OCI-M2 (cell line): ENCODE results near the gene AKNAD1.

ENCODE experiments used
- DNase-seq: peaks from one replicate; lab custom pipeline; 2025; ENCODE audit not compliant: unreplicated experiment; lab: John Stamatoyannopoulos, UW

Gene AKNAD1

DNA sequence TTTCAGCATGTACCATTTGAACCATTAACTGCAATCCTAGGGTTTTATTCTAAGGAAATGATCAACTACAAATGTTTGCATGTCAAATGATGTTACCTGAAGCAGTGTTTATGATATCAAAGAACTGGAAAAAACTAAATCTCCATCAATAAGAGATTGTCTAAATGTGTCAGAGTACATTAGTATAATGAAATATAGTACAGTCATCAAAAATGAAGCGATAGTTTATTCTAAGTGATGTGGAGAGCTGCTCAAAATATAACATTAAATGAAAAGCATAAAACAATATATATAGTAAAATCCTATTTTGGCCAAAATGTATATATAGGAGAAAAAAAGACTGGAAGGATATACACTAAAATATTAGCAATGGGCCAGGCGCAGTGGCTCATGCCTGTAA lies 24.0 kb downstream of the AKNAD1 start:
- DNase-seq: no peak

DNA sequence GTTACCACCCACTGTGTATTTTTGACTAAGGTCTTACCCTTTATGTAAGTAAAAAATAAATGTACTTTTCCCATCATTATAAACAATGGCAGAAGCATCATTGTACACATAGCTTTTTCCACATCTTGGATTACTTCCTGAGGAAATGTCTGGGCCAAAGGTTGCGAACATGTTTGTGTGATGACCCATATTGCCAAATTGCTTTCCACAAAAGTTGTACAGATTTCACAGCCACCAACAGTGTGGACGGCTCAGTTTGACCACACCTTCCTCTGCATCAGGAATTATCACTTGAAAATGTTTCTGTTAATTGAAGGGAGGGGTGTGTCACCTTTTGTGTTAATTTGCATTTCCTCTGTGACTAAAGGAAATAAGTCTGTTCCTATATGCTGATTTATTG lies 25.7 kb downstream of the AKNAD1 start:
- no peak for DNase-seq

GRCh38 chr1:108830119-108831008 lies 26.5 kb downstream of the AKNAD1 start:
- no peak for DNase-seq

- no peak for DNase-seq
Measured at GRCh38 chr1:108829498-108829916, 27.4 kb downstream of the AKNAD1 start.

- DNase-seq: no peak
Measured at GRCh38 chr1:108828074-108828961, 28.6 kb downstream of the AKNAD1 start.

GRCh38 chr1:108826081-108826635 lies 30.7 kb downstream of the AKNAD1 start:
- DNase-seq: no peak

- DNase-seq: no peak
Measured at GRCh38 chr1:108824051-108824450, 32.8 kb downstream of the AKNAD1 start.

- DNase-seq: no peak
Measured at GRCh38 chr1:108823632-108824031, 33.3 kb downstream of the AKNAD1 start.

- no peak for DNase-seq
Measured at GRCh38 chr1:108819878-108820277, 37.0 kb downstream of the AKNAD1 start.

DNA sequence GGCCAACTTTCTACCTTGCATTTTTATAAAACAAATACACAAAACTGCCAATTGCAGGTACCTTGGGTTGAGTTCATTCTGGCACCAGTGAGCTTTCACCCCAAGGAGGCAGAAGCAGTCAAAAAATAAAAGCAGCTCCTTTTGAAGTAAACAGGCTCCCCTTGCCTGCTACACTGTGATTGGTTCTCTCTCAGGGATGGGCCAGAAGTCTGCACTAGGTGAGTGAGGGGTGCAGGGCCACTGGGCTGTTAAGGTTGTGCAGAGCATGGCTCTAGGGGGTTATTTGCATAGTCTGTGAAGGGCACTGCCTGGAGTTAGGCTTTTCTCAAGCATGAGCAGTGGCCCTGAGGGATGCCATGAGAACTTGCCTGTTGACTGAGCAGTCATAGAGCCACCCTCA lies 39.1 kb downstream of the AKNAD1 start:
- DNase-seq: no peak

GRCh38 chr1:108817016-108817415 lies 39.9 kb downstream of the AKNAD1 start:
- DNase-seq: no peak

- DNase-seq: no peak
Measured at GRCh38 chr1:108816049-108816893, 40.6 kb downstream of the AKNAD1 start.

GRCh38 chr1:108815566-108815965 lies 41.3 kb downstream of the AKNAD1 start:
- no peak for DNase-seq

GRCh38 chr1:108814343-108815125 lies 42.4 kb downstream of the AKNAD1 start:
- no peak for DNase-seq

GRCh38 chr1:108813326-108813725 lies 43.6 kb downstream of the AKNAD1 start:
- no peak for DNase-seq

DNA sequence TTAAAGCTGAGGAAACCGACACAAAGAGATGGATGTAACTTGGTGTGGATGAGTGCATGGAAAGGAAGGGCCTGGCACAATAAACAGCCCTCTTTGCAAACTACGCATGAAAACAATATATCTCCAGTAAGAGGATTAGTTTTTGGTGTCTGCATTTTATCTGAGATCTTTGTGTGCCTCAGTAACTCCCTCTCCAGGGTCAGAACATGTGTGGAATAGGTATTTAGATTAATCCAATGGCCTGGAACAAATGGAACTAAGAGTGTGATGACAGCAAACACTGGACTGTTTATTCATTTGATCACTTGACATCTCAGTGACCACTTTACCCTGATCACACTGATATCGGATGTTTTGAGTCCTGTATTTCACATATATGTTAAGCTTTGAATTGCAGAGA lies 45.3 kb downstream of the AKNAD1 start:
- no peak for DNase-seq

DNA sequence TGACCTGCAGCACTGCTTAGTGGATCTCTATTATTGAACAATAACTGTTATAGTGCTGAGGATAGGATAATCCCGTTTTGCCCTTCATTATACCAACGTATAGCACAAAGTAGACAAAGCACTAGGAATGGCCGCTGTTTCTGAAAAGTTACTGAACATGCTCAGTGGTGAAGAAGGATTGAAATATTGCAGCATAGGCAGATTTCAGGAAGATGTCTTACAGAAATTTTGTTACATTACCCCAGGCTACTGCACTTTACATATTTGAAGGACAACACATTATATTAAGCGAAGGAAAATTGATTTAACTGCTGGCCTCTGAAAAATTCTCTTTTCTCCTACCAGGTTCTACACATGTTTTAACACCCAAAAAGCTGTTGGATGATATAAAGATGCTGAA lies 48.5 kb downstream of the AKNAD1 start:
- no peak for DNase-seq

DNA sequence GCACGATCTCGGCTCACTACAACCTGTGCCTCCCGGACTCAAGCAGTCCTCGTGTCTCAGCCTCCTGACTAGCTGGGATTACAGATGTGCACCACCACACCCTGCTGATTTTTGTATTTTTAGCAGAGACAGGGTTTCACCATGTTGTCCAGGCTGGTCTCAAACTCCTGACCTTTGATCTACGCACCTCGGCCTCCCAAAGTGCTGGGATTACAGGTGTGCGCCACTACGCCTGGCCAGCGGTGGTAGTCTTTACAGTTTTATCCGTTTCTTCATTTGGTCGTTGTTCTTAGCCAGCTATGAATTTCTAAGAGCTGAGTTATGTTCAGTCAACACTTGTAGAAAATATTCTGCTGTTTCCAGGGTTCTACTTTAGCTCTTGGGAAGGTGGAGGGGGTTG lies 53.3 kb downstream of the AKNAD1 start:
- no peak for DNase-seq

- DNase-seq: no peak
Measured at GRCh38 chr1:108801101-108801500, 55.8 kb downstream of the AKNAD1 start.

DNA sequence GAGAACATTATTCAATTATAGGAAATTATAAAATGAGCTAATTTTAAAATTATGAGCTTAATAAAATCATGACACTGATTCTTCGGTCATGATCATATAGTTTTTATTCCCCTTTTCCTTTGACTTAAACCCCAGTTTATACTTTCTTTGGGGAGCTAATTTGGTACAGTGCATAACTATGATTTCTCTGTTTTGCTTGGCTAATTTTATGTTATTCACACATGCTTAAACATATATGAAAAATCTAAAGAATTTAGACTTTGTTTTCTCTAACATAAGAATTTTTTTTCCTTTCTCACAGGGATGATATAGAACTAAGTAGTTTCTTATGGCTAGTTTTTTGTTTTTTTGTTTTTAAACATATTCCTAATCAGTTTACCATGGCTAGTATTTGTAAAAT lies 57.9 kb downstream of the AKNAD1 start:
- no peak for DNase-seq
